PC-9 (cell line): Measurements from ENCODE around the gene MCM5.

ENCODE experiments used
- EZH2 ChIP-seq: fragments of 200-600 bp; sonication (generic); IDR thresholded peaks from 2 replicates; pipeline ENCODE4 v1.8.0; 2017; ENCODE audit warnings: antibody characterized with exemption, low read depth
- TF ChIP-seq, protein P1 (sequence below): fragments of 200-600 bp; sonication (generic); conservative IDR thresholded peaks from 2 replicates; pipeline ENCODE4 v1.6.1; 2017; ENCODE audit warnings: mixed run types, antibody characterized with exemption, mild to moderate bottlenecking, moderate library complexity

- TF ChIP-seq EZH2, result no peak
- TF ChIP-seq, protein P1, sequence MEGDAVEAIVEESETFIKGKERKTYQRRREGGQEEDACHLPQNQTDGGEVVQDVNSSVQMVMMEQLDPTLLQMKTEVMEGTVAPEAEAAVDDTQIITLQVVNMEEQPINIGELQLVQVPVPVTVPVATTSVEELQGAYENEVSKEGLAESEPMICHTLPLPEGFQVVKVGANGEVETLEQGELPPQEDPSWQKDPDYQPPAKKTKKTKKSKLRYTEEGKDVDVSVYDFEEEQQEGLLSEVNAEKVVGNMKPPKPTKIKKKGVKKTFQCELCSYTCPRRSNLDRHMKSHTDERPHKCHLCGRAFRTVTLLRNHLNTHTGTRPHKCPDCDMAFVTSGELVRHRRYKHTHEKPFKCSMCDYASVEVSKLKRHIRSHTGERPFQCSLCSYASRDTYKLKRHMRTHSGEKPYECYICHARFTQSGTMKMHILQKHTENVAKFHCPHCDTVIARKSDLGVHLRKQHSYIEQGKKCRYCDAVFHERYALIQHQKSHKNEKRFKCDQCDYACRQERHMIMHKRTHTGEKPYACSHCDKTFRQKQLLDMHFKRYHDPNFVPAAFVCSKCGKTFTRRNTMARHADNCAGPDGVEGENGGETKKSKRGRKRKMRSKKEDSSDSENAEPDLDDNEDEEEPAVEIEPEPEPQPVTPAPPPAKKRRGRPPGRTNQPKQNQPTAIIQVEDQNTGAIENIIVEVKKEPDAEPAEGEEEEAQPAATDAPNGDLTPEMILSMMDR, result no peak
Measured at GRCh38 chr22:35457729-35458546, 58.0 kb downstream of the MCM5 start.
